ENCODE results near the gene ARHGAP24. TPM values are rescaled to one million over a fixed set of nuclear protein-coding genes. Genes with fewer than 3 reads are reported as not detected.

Gene ARHGAP24
- total and polyA plus RNA-seq, 2 donors (not counting 3 experiments of a cell fraction or from before 2014, with no cell fraction given) = 52.1 to 79.4 TPM

DNA sequence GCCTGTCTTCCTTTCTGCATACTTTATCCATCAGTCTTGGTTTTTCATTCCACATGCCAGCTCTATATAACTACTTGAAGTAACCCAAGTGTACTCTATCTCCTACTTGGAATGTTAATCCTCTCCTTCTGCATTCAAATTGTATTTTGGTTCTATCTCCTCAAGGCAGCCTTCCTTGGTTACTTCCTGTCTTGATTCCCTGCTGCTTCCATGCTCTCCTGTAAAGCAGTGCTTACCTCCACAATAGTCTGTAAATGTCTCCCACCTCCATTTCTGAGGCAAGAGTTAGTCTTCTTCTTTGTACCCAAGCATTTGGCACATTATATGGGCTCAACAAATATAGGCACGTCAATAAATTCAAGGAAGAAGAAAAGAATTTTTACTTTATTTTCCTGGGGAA, 298.4 kb downstream of the ARHGAP24 start:
- Histone ChIP-seq H3K36me3 (ENCODE audit: control insufficient read depth in 2 of 2, extremely low read depth in 1 of 2, insufficient read depth in 2 of 2, low read length in 2 of 2) (no peaks in the 10 kb centered on the region), H3K9ac (replicated peaks; ENCODE audit: extremely low read depth, insufficient read depth, low read length) (no peak overlapping the region), H4K20me1 (replicated peaks; ENCODE audit: control insufficient read depth, extremely low read depth, insufficient read depth, low read length) (no peaks in the 10 kb centered on the region), H3K79me2 (ENCODE audit: control insufficient read depth, insufficient read depth, low read length) (peaks cover 18% of the 10 kb centered on the region), H3K4me2 (ENCODE audit: insufficient read depth, low read length) (no peak overlapping the region), H3K9me3 (replicated peaks; ENCODE audit: control insufficient read depth, insufficient read depth, low read length) (no peaks in the 10 kb centered on the region), H3K4me1 (ENCODE audit: control insufficient read depth, extremely low read depth, insufficient read depth, low read length) (peaks cover 61% of the 10 kb centered on the region), H3K27ac (ENCODE audit: insufficient read depth, low read depth, low read length) (no peak overlapping the region), H3K4me3 (replicated peaks in 1 of 3; ENCODE audit: insufficient read depth in 1 of 3, low read depth in 1 of 3, low read length in 3 of 3) (no peak overlapping the region), H2AFZ (ENCODE audit: low read depth, low read length) (no peak overlapping the region), H3K9me1 (replicated peaks; ENCODE audit: control insufficient read depth, extremely low read depth, insufficient read depth, low read length) (no peaks in the 10 kb centered on the region), H3K27me3 (ENCODE audit: control insufficient read depth in 2 of 2, insufficient read depth in 2 of 2, low read length in 2 of 2) (no peaks in the 10 kb centered on the region)
- BruUV-seq (replicated peaks) = no TSS peak
- FAIRE-seq = no peak
- dilution Hi-C loops (cut with MboI; ENCODE audit: extremely low pct_ligation_motif_present, low sequenced_read_pairs) (no loop called here), intact Hi-C loops (cut with micrococcal nuclease) (no loop called here)
- ChIA-PET POLR2A (no interaction called here), CTCF (interaction anchor here (1.3 to 10.0 kb wide), 2 partner anchors 11 to 13 kb away, joined by 3 to 73 read pairs; no protein-coding TSS in a partner anchor)
- DNase-seq (ENCODE audit: low read depth, low spot score) = no peak
- no peak for TF ChIP-seq POLR2AphosphoS5 (IDR thresholded peaks at IDR 0.05; ENCODE audit: insufficient read depth, low read depth, low read length)
- TF ChIP-seq, protein P1, sequence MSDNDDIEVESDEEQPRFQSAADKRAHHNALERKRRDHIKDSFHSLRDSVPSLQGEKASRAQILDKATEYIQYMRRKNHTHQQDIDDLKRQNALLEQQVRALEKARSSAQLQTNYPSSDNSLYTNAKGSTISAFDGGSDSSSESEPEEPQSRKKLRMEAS (IDR thresholded peaks at IDR 0.05; ENCODE audit: insufficient read depth, insufficient read length) = no peak

DNA sequence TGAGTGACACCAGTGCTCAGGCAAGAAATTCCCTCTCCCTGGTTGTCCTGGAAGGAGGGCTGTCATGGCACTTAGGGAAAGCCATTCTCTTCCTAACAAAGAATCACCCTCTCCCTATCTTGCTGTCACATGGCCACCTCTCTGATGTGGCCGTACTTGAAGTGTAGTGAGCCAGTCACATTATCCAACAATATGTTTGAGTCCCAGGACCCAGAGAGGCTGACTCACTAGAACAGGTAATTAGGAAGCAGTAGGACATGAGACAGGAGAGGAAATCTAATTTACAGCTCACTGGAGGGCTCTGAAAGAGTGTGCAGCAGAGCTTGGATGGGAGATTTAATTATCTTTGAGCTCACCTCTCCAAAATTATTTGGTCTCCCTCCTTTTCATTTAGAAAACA, 299.1 kb downstream of the ARHGAP24 start:
- FAIRE-seq (no peak), DNase-seq (ENCODE audit: low read depth, low spot score) (no peak)
- peaks cover 56% of the 10 kb centered on the region for H3K4me1 ChIP-seq (ENCODE audit: control insufficient read depth, extremely low read depth, insufficient read depth, low read length)
- H3K9me1 ChIP-seq (replicated peaks; ENCODE audit: control insufficient read depth, extremely low read depth, insufficient read depth, low read length) = no peaks in the 10 kb centered on the region
- dilution Hi-C loops (cut with MboI; ENCODE audit: extremely low pct_ligation_motif_present, low sequenced_read_pairs) (no loop called here), intact Hi-C loops (cut with micrococcal nuclease) (no loop called here)
- ChIA-PET CTCF (interaction anchor here (0.6 to 10.0 kb wide), 7 partner anchors 9 to 270 kb away, joined by 3 to 73 read pairs (median 6); no protein-coding TSS in a partner anchor), POLR2A (interaction anchor here (1.0 kb wide), 1 partner anchor 12 kb away, joined by 6 read pairs; no protein-coding TSS in a partner anchor)
- H3K27me3 ChIP-seq (ENCODE audit: control insufficient read depth in 2 of 2, insufficient read depth in 2 of 2, low read length in 2 of 2) = no peaks in the 10 kb centered on the region
- TF ChIP-seq EZH2 (IDR thresholded peaks at IDR 0.05; ENCODE audit: borderline replicate concordance, low read depth, low read length, severe bottlenecking) (no peak), GATA2 (IDR thresholded peaks at IDR 0.05; ENCODE audit: insufficient read depth, insufficient read length, low read depth, low read length) (no peak), FOS (IDR thresholded peaks at IDR 0.05; ENCODE audit: borderline replicate concordance, insufficient read depth, low read length) (no peak), POLR2A (IDR thresholded peaks at IDR 0.05; ENCODE audit: low read depth, low read length) (no peak), MYC (IDR thresholded peaks at IDR 0.05; ENCODE audit: low read depth, low read length) (no peak), POLR2AphosphoS5 (IDR thresholded peaks at IDR 0.05; ENCODE audit: insufficient read depth, low read depth, low read length) (no peak), JUN (IDR thresholded peaks at IDR 0.05; ENCODE audit: borderline replicate concordance, insufficient read depth, insufficient read length, low read depth) (no peak)
- TF ChIP-seq, protein P2, sequence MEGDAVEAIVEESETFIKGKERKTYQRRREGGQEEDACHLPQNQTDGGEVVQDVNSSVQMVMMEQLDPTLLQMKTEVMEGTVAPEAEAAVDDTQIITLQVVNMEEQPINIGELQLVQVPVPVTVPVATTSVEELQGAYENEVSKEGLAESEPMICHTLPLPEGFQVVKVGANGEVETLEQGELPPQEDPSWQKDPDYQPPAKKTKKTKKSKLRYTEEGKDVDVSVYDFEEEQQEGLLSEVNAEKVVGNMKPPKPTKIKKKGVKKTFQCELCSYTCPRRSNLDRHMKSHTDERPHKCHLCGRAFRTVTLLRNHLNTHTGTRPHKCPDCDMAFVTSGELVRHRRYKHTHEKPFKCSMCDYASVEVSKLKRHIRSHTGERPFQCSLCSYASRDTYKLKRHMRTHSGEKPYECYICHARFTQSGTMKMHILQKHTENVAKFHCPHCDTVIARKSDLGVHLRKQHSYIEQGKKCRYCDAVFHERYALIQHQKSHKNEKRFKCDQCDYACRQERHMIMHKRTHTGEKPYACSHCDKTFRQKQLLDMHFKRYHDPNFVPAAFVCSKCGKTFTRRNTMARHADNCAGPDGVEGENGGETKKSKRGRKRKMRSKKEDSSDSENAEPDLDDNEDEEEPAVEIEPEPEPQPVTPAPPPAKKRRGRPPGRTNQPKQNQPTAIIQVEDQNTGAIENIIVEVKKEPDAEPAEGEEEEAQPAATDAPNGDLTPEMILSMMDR (IDR thresholded peaks at IDR 0.05; ENCODE audit: extremely low read depth in 1 of 2, insufficient read depth in 1 of 2, low read depth in 1 of 2, low read length in 2 of 2) = no peak
- TF ChIP-seq, protein P1 (IDR thresholded peaks at IDR 0.05; ENCODE audit: insufficient read depth, insufficient read length) = no peak
- no peaks in the 10 kb centered on the region for H3K9me3 ChIP-seq (replicated peaks; ENCODE audit: control insufficient read depth, insufficient read depth, low read length)
- H3K27ac ChIP-seq (ENCODE audit: insufficient read depth, low read depth, low read length) = no peak overlapping the region
- H3K4me3 ChIP-seq (replicated peaks in 1 of 3; ENCODE audit: insufficient read depth in 1 of 3, low read depth in 1 of 3, low read length in 3 of 3) = no peak overlapping the region
- peak overlapping the region; percentile 16 for H3K4me2 ChIP-seq (ENCODE audit: insufficient read depth, low read length)
- BruUV-seq (replicated peaks) = no TSS peak
- no peak overlapping the region for H3K9ac ChIP-seq (replicated peaks; ENCODE audit: extremely low read depth, insufficient read depth, low read length)
- peak overlapping the region; percentile 30 for H2AFZ ChIP-seq (ENCODE audit: low read depth, low read length)
- H3K79me2 ChIP-seq (ENCODE audit: control insufficient read depth, insufficient read depth, low read length) = peaks cover 23% of the 10 kb centered on the region
- H4K20me1 ChIP-seq (replicated peaks; ENCODE audit: control insufficient read depth, extremely low read depth, insufficient read depth, low read length) = no peaks in the 10 kb centered on the region
- no peaks in the 10 kb centered on the region for H3K36me3 ChIP-seq (ENCODE audit: control insufficient read depth in 2 of 2, extremely low read depth in 1 of 2, insufficient read depth in 2 of 2, low read length in 2 of 2)

All from endothelial cell of umbilical vein (primary cell).